Neural cell (in vitro differentiated cells): ENCODE data around the gene LRIG2. TPM values are rescaled to one million over a fixed set of nuclear protein-coding genes. Genes with fewer than 3 reads are reported as not detected.
A peak's percentile ranks its signal among the peaks of the same experiment; 100 is the strongest.

ENCODE experiments used
- H2AFZ ChIP-seq: fragments of 200-600, 300-800 bp; sonication (generic), shearing (Covaris generic); 2 replicates; pipeline ENCODE4 v1.6.0; 2014; ENCODE audit warnings: low read depth, mild to moderate bottlenecking, antibody characterized with exemption, low read length, moderate library complexity
- H3F3A ChIP-seq: fragments of 200-600 bp; shearing (Covaris generic); 2 replicates; pipeline ENCODE4 v1.6.1; 2016; ENCODE audit warnings: mild to moderate bottlenecking, moderate library complexity, mixed read lengths, antibody characterized with exemption, low read length; ENCODE audit not compliant: insufficient read depth, poor library complexity, severe bottlenecking
- H3K27ac ChIP-seq: fragments of 200-600, 300-800 bp; sonication (generic), shearing (Covaris generic); 2 replicates; pipeline ENCODE4 v1.5.1; 2014; ENCODE audit warnings: mild to moderate bottlenecking, low read length, moderate library complexity
- H3K27me3 ChIP-seq: fragments of 300-800, 200-600 bp; sonication (generic), shearing (Covaris generic); 2 replicates; pipeline ENCODE4 v1.6.0; 2014; ENCODE audit warnings: mild to moderate bottlenecking, low read depth, low read length, moderate library complexity; ENCODE audit not compliant: insufficient read depth
- H3K36me3 ChIP-seq: fragments of 300-800, 200-600 bp; sonication (generic), shearing (Covaris generic); 2 replicates; pipeline ENCODE4 v1.5.1; 2014; ENCODE audit warnings: mild to moderate bottlenecking, antibody characterized with exemption, low read length, moderate library complexity; ENCODE audit not compliant: insufficient read depth
- H3K4me2 ChIP-seq: fragments of 300-800, 200-600 bp; sonication (generic), shearing (Covaris generic); 2 replicates; pipeline ENCODE4 v1.6.0; 2014; ENCODE audit warnings: mild to moderate bottlenecking, low read length
- H3K4me3 ChIP-seq: fragments of 300-800, 200-600 bp; sonication (generic), shearing (Covaris generic); 2 replicates; pipeline ENCODE4 v1.5.1; 2014; ENCODE audit warnings: mild to moderate bottlenecking, low read length, moderate library complexity
- H3K79me2 ChIP-seq: fragments of 200-600 bp; shearing (Covaris generic); replicated peaks from 2 replicates; pipeline ENCODE4 v1.6.0; 2014; ENCODE audit warnings: mild to moderate bottlenecking, low read length, moderate library complexity; ENCODE audit not compliant: insufficient read depth
- H3K9ac ChIP-seq: fragments of 300-800, 200-600 bp; sonication (generic), shearing (Covaris generic); 2 replicates; pipeline ENCODE4 v1.6.1; 2016; ENCODE audit warnings: mild to moderate bottlenecking, low read length, mixed read lengths
- H3K9me2 ChIP-seq: fragments of 200-600 bp; shearing (Covaris generic); 2 replicates; pipeline ENCODE4 v1.6.1; 2016; ENCODE audit warnings: mild to moderate bottlenecking, low read length, mixed read lengths; ENCODE audit not compliant: insufficient read depth
- H3K9me3 ChIP-seq: fragments of 200-600, 300-800 bp; sonication (generic), shearing (Covaris generic); 2 replicates; pipeline ENCODE4 v1.6.1; 2016; ENCODE audit warnings: mild to moderate bottlenecking, mixed run types, low read length, moderate library complexity, mixed read lengths
- H4K20me1 ChIP-seq: fragments of 200-600 bp; shearing (Covaris generic); 2 replicates; pipeline ENCODE4 v1.6.1; 2016; ENCODE audit warnings: mild to moderate bottlenecking, mixed run types; ENCODE audit not compliant: insufficient read depth
- EP300 ChIP-seq: fragments of 450-650 bp; conservative IDR thresholded peaks from 2 replicates; pipeline ENCODE4 v1.6.1; 2014; ENCODE audit warnings: antibody characterized with exemption, mild to moderate bottlenecking, moderate library complexity; ENCODE audit not compliant: poor library complexity, severe bottlenecking
- EZH2 ChIP-seq: fragments of 200-600, 300-800 bp; shearing (Covaris generic), sonication (generic); IDR thresholded peaks from 2 replicates; pipeline ENCODE4 v1.6.1; 2014; ENCODE audit warnings: antibody characterized with exemption, low read length, borderline replicate concordance, mild to moderate bottlenecking; ENCODE audit not compliant: insufficient read depth, poor library complexity, severe bottlenecking
- MXI1 ChIP-seq: fragments of 450-650 bp; conservative IDR thresholded peaks from 2 replicates; pipeline ENCODE4 v1.6.1; 2014; ENCODE audit warnings: antibody characterized with exemption, mild to moderate bottlenecking; ENCODE audit not compliant: poor library complexity, severe bottlenecking
- POLR2AphosphoS5 ChIP-seq: IDR thresholded peaks from 2 replicates; pipeline ENCODE4 v1.6.1; 2012
- RAD21 ChIP-seq: fragments of 450-650 bp; conservative IDR thresholded peaks from 2 replicates; pipeline ENCODE4 v1.6.1; 2014; ENCODE audit warnings: antibody characterized with exemption, mild to moderate bottlenecking, moderate library complexity
- REST ChIP-seq: IDR thresholded peaks from 2 replicates; pipeline ENCODE4 v1.6.1; 2012; ENCODE audit warnings: borderline replicate concordance
- SMC3 ChIP-seq: fragments of 450-650 bp; conservative IDR thresholded peaks from 2 replicates; pipeline ENCODE4 v1.6.1; 2014; ENCODE audit warnings: antibody characterized with exemption, mild to moderate bottlenecking, moderate library complexity; ENCODE audit not compliant: poor library complexity
- TAF1 ChIP-seq: IDR thresholded peaks from 2 replicates; pipeline ENCODE4 v1.6.1; 2012; ENCODE audit warnings: low read depth
- polyA plus RNA-seq: library from polyadenylated mRNA; depleted of rRNA; stranded (reverse); fragments of >200 nt; gene quantifications from 2 replicates; pipeline ENCODE4 v1.2.3, GENCODE V29; 2014
- TF ChIP-seq, protein P1 (sequence below): fragments of 450-650 bp; IDR thresholded peaks from 2 replicates; pipeline ENCODE4 v1.5.1; 2014; ENCODE audit warnings: antibody characterized with exemption, mild to moderate bottlenecking, moderate library complexity; ENCODE audit not compliant: poor library complexity, severe bottlenecking

LRIG2 gene
- polyA plus RNA-seq, 1 donor from 2014 or later: 11.1 TPM

- H3F3A ChIP-seq: no peaks in the 10 kb centered on the region
- no peaks in the 10 kb centered on the region for H3K27me3 ChIP-seq
- no peaks in the 10 kb centered on the region for H3K79me2 ChIP-seq
- H3K4me3 ChIP-seq: no peak overlapping the region
- no peak overlapping the region for H2AFZ ChIP-seq
- no peaks in the 10 kb centered on the region for H4K20me1 ChIP-seq
- H3K4me2 ChIP-seq: no peak overlapping the region
- no peak overlapping the region for H3K27ac ChIP-seq
- H3K9me3 ChIP-seq: no peaks in the 10 kb centered on the region
- TF ChIP-seq RAD21 (no peak), SMC3 (peak; percentile 34)
- no peak overlapping the region for H3K9ac ChIP-seq
- H3K36me3 ChIP-seq: peaks cover 11% of the 10 kb centered on the region
- H3K9me2 ChIP-seq: no peaks in the 10 kb centered on the region
Observed at GRCh38 chr1:113109908-113110554, 37.0 kb downstream of the LRIG2 start.

GRCh38 chr1:113118266-113118665, 45.3 kb downstream of the LRIG2 start:
- Histone ChIP-seq H3K27ac (no peak overlapping the region), H3K27me3 (no peaks in the 10 kb centered on the region), H3F3A (no peaks in the 10 kb centered on the region), H4K20me1 (no peaks in the 10 kb centered on the region), H3K36me3 (no peaks in the 10 kb centered on the region), H3K9ac (no peak overlapping the region), H3K4me2 (no peak overlapping the region), H2AFZ (no peak overlapping the region), H3K9me3 (no peaks in the 10 kb centered on the region), H3K79me2 (no peaks in the 10 kb centered on the region), H3K9me2 (no peaks in the 10 kb centered on the region), H3K4me3 (no peak overlapping the region)
- no peak for TF ChIP-seq POLR2AphosphoS5
- no peak for TF ChIP-seq MXI1
- TF ChIP-seq RAD21: no peak
- TF ChIP-seq, protein P1, sequence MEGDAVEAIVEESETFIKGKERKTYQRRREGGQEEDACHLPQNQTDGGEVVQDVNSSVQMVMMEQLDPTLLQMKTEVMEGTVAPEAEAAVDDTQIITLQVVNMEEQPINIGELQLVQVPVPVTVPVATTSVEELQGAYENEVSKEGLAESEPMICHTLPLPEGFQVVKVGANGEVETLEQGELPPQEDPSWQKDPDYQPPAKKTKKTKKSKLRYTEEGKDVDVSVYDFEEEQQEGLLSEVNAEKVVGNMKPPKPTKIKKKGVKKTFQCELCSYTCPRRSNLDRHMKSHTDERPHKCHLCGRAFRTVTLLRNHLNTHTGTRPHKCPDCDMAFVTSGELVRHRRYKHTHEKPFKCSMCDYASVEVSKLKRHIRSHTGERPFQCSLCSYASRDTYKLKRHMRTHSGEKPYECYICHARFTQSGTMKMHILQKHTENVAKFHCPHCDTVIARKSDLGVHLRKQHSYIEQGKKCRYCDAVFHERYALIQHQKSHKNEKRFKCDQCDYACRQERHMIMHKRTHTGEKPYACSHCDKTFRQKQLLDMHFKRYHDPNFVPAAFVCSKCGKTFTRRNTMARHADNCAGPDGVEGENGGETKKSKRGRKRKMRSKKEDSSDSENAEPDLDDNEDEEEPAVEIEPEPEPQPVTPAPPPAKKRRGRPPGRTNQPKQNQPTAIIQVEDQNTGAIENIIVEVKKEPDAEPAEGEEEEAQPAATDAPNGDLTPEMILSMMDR: no peak
- TF ChIP-seq SMC3: no peak
- no peak for TF ChIP-seq EP300
- no peak for TF ChIP-seq REST
- no peak for TF ChIP-seq EZH2
- no peak for TF ChIP-seq TAF1
